ENCODE measurements around the gene TOMM20.

- TF ChIP-seq CTCF (IDR thresholded peaks at IDR 0.05) (no peak), POLR2A (IDR thresholded peaks at IDR 0.05) (no peak)
Observed at GRCh38 chr1:235139315-235139714, 10.7 kb upstream of the TOMM20 start.

Measured in testis (tissue), 2 donors.